Suprapubic skin (tissue), 3 donors: ENCODE results near the gene HPCAL1.

Experiments
- EP300 ChIP-seq: sonication (generic); formaldehyde crosslinking; IDR thresholded peaks from one replicate; pipeline ENCODE4 v1.6.1; 2017; ENCODE audit warnings: antibody characterized with exemption
- POLR2A ChIP-seq, 2 donors: fragments of 450-650 bp; IDR thresholded peaks; one replicate each; pipeline ENCODE4 v1.6.1; 2017; ENCODE audit warnings: antibody characterized with exemption in 2 of 2, mild to moderate bottlenecking in 2 of 2, moderate library complexity in 2 of 2
- TF ChIP-seq, protein P1 (sequence below), 2 donors: fragments of 200-600 bp in 1 of 2; fragments of 450-650 bp in 1 of 2; sonication (generic) in 1 of 2; IDR thresholded peaks; one replicate each; pipeline ENCODE4 v1.5.1; 2016 to 2019; ENCODE audit warnings: antibody characterized with exemption in 2 of 2, mild to moderate bottlenecking in 1 of 2, moderate library complexity in 1 of 2

DNA sequence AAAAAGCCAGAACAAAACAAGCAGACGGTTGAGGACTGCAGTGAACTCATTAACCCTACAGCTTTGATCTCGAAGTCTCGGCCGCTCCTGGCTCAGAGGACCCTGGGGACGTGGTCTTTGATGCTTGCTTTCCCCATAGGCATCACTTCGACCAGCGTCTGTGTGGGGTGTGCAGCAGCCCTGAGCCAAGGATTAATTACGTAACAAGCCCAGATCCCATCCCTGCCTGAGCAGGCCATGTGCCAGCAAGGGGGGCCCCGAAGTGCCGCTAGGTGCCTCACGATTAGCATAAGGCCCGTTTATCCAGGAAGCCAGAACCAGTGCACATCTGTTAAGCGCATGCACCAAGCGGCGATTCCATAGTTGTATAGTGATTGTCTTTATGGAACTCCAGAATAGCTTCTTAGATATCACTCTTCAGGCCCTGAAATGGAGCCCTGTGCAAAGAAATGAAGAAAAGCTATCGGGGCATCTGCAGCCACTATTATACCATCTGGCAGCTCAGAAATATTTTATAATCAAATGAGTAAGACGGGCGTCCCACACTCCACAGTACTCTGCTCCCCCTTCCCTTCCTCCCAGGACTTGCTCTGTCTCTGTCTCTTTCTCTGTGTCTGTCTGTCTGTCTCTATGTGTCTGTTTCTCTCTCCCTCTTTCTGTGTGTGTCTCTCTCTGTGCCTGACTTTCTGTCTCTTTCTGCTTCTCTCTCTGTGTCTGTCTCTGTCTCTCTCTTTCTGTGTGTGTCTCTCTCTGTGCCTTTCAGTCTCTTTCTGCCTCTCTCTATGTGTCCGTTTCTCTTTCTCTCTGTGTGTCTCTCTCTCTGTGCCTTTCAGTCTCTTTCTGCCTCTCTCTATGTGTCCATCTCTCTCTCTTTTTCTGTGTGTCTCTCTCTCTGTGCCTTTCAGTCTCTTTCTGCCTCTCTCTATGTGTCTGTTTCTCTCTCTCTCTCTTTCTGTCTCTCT, 41.7 kb downstream of the HPCAL1 start:
- TF ChIP-seq, protein P1, sequence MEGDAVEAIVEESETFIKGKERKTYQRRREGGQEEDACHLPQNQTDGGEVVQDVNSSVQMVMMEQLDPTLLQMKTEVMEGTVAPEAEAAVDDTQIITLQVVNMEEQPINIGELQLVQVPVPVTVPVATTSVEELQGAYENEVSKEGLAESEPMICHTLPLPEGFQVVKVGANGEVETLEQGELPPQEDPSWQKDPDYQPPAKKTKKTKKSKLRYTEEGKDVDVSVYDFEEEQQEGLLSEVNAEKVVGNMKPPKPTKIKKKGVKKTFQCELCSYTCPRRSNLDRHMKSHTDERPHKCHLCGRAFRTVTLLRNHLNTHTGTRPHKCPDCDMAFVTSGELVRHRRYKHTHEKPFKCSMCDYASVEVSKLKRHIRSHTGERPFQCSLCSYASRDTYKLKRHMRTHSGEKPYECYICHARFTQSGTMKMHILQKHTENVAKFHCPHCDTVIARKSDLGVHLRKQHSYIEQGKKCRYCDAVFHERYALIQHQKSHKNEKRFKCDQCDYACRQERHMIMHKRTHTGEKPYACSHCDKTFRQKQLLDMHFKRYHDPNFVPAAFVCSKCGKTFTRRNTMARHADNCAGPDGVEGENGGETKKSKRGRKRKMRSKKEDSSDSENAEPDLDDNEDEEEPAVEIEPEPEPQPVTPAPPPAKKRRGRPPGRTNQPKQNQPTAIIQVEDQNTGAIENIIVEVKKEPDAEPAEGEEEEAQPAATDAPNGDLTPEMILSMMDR (IDR thresholded peaks at IDR 0.05) = no peak
- TF ChIP-seq EP300 = no peak
- no peak for TF ChIP-seq POLR2A (IDR thresholded peaks at IDR 0.05)
